ENCODE results near the gene POLDIP2. TPM values are rescaled to one million over a fixed set of nuclear protein-coding genes. Genes with fewer than 3 reads are reported as not detected.

The POLDIP2 gene
- total and polyA plus RNA-seq, 12 donors: 66.4 to 176 (median 152) TPM

DNA sequence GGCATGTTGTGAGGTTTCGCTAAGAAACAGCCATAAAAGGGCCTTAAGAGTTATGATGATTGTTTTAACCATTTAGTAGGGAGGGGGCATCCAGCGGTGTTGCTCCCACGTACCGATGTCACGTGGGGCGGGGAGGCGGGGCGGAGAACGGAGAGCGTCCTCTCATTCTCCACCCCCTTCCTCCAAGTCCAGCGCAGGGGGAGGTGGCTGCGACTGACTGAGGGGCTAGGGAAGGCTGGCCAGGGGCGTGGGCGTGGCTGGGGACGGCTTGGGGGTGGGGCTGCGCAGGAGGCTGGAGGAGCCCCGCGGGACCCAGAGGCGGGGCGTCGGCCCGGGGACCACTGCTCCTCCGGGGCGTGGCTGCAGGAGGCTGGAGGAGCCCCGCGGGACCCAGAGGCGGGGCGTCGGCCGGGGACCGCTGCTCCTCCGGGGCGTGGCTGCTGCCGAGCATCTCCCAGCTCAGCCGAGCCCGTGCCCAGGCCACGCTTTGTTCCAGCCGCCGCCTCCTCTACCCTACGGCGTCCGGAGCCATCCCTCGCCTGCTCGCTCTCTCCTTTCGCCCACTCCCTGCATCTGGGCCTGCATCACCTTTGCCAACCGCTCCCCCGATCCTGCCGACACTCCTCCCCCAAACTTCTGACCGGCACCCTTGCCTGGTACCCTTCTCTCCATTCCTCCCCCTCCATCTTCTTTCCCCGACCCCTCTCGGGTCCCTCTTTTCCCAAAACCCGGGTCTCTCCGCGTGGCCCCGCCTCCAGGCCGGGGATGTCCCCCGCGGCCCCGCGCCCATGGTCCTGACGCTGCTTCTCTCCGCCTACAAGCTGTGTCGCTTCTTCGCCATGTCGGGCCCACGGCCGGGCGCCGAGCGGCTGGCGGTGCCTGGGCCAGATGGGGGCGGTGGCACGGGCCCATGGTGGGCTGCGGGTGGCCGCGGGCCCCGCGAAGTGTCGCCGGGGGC, 14.2 kb upstream of the POLDIP2 start, which contains the start of gene SARM1:
SARM1 (plus strand) TSS at position 450 of the 958 bp plus-strand sequence; CDS start at position 789, 339 bp downstream.
- Histone ChIP-seq H3K36me3 (peaks cover 0 to 6% (median 0%) of the 10 kb centered on the region in 9 donors), H3K4me1 (peaks cover 4 to 40% (median 29%) of the 10 kb centered on the region in 9 donors), H3K27me3 (peaks cover 0 to 22% (median 0%) of the 10 kb centered on the region in 7 donors), H3K27ac (peak within 1 kb of the TSS; percentile 4 to 85 (median 79)), H3K4me3 (peak within 1 kb of the TSS; percentile 48 to 78 (median 66)), H3K9me3 (no peaks in the 10 kb centered on the region)
- intact Hi-C loops (cut with DNase I): no loop called here
- DNase-seq (peak; percentile 90 to 92), ATAC-seq (peak; percentile 83 to 93 (median 88))
- no peak for TF ChIP-seq CTCF (IDR thresholded peaks at IDR 0.05)
- 1% methylated on average over 68 to 80 of the region's 80 CpGs for WGBS, 2 donors

DNA sequence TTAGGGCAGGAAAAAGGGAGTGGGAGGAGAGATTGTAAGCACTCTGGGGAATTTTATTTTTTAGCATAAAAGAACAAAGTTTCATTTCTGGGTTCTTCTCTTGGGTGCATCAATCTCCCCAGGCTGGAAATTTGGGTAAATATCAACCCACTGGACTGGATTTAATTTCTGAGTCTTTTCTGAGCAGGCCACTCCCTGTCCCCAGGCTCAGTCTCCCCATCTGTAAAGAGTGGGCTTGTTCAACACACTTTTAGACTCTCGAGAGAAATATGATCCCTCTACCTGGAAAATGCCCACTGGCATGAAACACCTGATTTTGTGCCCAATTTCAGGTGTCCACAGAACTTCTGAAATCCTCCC, 13.4 kb upstream of the POLDIP2 start:
- Histone ChIP-seq H3K27me3 (peaks cover 0 to 22% (median 0%) of the 10 kb centered on the region in 7 donors), H3K4me3 (peak overlapping the region in 7 of 10 donors; percentile 64 to 78 (median 68)), H3K9me3 (no peaks in the 10 kb centered on the region), H3K4me1 (peaks cover 4 to 40% (median 29%) of the 10 kb centered on the region in 9 donors), H3K27ac (peak overlapping the region; percentile 4 to 85 (median 79)), H3K36me3 (peaks cover 0 to 6% (median 0%) of the 10 kb centered on the region in 9 donors)
- no peak for TF ChIP-seq CTCF (IDR thresholded peaks at IDR 0.05)
- ATAC-seq (no peak), DNase-seq (no peak)
- 84 to 88% methylated on average over 1 of the region's 1 CpG for WGBS, 2 donors
- intact Hi-C loops (cut with DNase I): no loop called here

- peak; percentile 14 to 74 (median 53) for ATAC-seq
- intact Hi-C loops (cut with DNase I): no loop called here
Observed at GRCh38 chr17:28370035-28370743, 12.9 kb upstream of the POLDIP2 start, which contains the start of gene VTN. VTN (minus strand) TSS chr17:28370307; CDS start chr17:28370203, 104 bp downstream.

More at GRCh38 chr17:28370035-28370743, 12.9 kb upstream of the POLDIP2 start, which contains the start of gene VTN:
- Histone ChIP-seq H3K4me1 (peaks cover 4 to 40% (median 29%) of the 10 kb centered on the region in 9 donors), H3K27me3 (peaks cover 0 to 22% (median 0%) of the 10 kb centered on the region in 7 donors), H3K9me3 (no peaks in the 10 kb centered on the region), H3K4me3 (peak within 1 kb of the TSS in 9 of 10 donors; percentile 48 to 78 (median 66)), H3K36me3 (peaks cover 0 to 6% (median 0%) of the 10 kb centered on the region in 9 donors), H3K27ac (peak within 1 kb of the TSS; percentile 4 to 85 (median 79))
- DNase-seq: peak in 1 of 2 donors; percentile 63
- peak in 1 of 9 donors; percentile 9 for TF ChIP-seq CTCF (IDR thresholded peaks at IDR 0.05)
- 22 to 29% methylated on average over 8 of the region's 8 CpGs for WGBS, 2 donors
